Activated effector memory CD4-positive, alpha-beta T cell treated with Interleukin-2 at 50 U/mL for 16 hours (primary cell): Measurements from ENCODE around the gene SEPTIN8.

ENCODE experiments used
- DNase-seq: peaks from one replicate; pipeline ENCODE4 v3.0.0-alpha.2; 2020

SEPTIN8 gene

DNA sequence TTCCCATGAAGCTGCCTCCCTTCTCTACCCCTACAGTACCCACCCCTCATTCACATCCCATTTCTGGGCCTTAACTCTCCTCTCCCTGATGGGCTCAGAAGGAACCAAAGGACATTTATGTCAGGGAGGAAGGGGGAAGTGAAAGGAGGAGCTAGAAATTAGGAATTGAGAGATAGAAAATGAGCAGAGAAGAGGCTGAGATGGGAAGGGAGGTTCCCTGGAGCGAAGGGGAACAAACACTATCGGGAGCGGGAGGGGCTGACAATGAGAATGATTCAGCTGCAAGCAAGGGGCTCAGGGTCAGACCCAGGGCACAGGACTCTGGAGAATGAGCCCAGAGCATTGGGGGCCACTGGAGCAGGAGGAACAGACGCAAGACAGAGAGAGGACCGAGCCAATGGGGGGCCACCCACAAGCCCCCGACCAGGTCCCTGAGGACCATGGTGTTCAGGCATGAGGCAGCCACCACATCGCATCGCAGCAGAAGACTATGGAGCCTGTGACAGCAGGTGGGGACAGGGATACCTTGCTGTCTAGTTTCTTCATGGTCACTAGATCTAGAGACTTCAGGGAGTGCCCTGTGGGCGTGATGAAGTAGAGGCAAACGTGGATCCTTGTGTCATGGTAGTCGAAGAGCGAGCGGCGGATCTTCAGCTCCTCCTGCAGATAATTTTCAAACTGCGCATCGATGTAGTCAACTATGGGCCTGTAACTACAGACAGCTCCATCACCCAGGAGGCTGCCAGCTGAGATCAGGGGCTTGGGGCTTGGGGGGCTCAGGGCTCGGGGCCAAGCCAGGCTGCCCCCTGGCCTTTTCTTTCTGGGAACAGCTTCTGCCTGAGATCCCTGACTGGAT is 13.6 kb downstream of the SEPTIN8 start:
- DNase-seq = no peak

DNA sequence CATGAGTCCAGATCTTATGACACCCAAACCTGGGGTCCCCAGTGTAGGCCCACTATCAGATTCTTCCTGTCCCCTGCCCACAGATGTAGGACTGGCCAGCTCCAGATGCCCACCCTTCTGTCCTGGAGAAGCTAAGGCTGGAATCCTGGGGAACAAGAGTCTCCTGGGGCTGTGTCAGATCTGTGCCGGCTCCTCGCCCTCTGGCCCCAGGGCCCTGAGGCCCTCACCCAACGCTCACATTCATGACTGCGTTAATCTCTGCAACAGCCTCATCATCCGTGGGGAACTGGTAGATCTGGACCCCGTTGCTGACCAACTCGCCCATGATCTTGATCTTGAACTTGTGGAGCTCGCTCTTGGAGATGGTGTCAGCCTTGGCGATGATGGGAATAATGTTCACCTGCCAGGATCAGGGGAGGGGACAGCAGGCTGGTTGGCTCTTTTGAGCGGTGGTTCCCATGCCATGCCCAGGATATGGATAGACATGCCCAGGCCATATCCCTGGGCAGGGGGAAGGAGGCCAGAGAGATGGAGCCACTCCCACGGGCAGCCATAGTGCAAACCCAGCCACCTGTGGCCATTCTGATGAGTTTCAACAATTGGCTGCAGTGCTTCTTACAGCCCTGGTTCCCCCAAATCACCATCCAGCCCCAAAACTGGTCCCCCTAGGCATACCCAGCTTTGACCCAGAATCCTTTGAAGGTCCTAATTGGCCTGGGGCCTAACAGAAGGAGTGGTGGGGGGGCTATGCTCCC is 14.6 kb downstream of the SEPTIN8 start:
- DNase-seq = no peak

- DNase-seq = no peak
Measured at GRCh38 chr5:132761321-132762240, 15.5 kb downstream of the SEPTIN8 start.

- no peak for DNase-seq
Measured at GRCh38 chr5:132760601-132761317, 16.3 kb downstream of the SEPTIN8 start.

GRCh38 chr5:132760049-132760420 is 17.0 kb downstream of the SEPTIN8 start:
- no peak for DNase-seq

GRCh38 chr5:132759114-132760048 is 17.7 kb downstream of the SEPTIN8 start:
- no peak for DNase-seq

DNA sequence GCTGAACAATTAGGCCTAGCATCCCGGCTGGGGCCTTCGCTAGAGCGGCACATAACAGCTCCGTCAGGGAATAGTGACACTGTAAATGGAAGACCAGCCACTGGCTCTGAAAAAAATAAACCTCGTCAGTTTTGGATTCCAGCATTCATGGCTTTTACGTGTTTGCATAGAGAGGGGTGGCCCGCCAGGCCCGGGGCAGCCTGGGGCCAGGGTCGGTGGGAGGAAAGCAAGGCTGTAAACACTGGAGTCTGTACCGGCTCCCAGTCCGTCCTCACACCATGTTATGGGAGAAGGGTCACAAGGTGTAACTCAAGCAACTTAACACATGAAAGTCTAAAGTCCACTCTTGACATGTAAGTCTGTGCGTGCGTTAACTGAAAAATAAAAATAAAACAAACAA is 18.6 kb downstream of the SEPTIN8 start:
- no peak for DNase-seq

DNA sequence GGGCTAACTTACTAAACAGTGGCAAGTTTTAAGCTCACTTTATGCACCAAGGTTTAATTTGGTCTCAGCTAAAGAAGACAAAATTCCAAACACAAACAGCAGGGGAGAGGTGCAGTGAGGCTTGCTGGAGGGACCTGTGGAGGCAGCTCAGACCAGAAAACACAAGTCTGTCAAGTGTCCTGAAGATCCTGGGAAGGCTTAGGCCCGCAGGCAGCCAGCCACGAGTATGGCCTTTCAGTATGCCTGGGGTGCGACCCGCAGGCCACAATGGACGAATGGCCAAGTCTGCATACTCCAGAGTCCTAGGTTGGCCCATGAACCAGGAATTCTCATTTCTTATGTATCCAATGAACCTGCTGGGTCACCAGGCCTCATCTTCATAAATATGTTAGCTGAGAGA is 20.5 kb downstream of the SEPTIN8 start:
- DNase-seq = no peak

- DNase-seq = no peak
Measured at GRCh38 chr5:132754947-132755346, 22.1 kb downstream of the SEPTIN8 start.

DNA sequence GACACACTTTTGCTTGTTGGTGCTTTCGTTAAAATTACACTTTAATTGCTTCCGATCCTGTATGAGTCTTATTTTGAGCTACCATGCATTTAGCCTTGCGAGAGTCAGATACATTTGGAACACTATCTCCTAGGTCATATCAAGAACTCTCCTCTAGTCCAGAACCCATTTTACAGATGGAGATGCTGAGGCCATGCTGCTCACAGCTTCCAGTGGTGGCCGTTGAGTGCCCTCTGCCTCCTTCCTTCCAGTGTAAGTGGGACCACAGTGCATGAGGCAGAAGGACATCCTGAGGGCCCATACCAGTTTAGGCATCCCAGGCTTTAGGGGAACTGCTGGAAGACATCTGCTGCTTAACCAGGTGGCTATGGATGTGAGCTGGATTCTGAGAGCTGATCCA is 22.9 kb downstream of the SEPTIN8 start:
- no peak for DNase-seq

DNA sequence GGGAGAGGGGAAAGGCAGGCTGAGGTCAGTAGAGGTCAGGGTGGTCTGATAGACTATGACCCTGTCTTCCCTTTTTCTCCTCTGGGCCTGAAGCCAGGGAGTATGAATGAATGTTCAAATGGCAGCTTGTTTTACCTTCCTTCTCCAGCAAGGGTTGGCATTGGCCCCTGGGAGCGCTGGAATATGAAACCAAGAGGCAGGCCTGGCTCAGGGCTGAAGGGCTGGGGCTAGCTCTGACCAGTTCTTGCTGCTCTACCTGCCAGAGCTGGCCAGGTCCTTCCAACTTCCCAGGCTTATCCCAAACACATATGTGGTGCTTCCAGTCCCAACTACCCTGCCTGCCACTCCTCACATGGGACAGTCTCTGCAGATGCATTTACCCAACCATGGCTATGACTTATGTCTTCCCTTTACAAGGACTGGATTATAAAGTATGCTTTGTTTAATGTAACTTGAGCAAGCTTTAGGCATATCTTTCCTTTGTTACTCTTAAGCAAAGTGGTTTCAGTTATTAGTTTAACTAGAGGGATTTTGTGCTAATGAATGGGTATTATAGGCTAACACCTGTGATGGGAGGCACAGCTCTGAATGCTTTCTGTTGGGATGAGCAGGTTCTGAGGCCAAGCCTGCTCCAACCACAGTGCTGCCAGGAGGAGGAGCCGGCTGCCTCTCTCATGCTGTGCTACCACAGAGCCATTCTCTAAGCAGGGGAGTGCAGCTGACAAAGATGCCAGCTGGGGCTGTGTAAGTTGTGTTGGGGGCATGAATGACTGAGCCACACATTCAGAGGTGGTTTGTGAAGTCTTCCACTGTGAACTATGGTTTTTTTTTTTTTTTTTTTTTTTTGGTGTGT is 23.7 kb downstream of the SEPTIN8 start:
- DNase-seq = no peak

DNA sequence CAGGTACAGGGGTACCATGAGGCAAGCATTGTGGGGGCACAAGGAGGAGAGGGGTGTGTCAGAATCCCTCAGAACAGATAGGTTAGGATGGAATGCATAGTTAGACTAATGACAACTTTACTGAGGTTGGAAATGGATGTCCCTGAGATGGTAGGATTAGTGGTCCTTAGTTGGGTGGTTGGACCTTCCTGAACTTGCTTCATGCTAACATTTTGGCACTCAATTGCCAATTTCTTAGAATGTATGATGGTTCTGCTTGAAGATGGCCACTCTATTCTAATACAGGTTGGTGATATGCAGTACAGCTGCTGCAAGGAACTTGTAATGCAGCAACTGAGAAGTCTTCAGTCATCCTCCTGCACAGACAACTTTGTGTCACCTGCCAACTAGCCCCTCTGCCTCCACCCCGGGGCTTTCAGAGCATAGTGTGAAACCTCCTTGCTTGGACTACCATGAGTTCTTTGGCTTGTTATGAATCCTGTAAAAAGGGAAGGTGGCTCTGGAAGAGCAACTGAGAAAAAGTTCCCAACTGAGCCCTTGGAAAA is 24.4 kb downstream of the SEPTIN8 start:
- no peak for DNase-seq

DNA sequence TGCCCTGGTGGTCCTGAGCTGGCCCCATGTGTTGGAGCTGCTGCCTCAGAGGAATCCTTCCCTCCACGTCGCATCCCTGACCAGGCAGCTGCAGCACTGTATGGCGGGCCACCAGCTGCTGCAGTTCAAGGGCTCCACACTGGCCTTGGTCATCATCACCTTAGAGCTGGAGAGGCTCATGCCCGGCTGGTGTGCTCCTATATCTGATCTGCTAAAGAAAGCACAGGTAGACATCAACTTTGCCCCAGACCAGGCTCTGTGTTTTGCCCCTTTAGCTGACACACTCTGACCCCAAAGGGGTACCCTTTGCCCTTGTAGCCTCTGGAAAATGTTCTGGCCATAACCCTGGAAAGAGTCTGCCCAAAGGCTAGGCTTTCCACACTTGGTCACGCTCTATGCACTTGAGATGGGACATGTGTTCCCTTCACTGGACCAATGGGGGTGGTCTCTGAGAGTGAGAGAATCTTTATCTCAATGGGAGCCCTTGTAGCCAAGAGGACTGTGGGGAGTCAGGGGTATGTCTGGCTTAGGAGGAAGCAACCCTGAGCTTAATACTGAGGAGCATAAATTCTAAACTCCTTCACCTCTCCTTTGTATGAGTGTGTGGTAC is 25.0 kb downstream of the SEPTIN8 start:
- DNase-seq = no peak

DNA sequence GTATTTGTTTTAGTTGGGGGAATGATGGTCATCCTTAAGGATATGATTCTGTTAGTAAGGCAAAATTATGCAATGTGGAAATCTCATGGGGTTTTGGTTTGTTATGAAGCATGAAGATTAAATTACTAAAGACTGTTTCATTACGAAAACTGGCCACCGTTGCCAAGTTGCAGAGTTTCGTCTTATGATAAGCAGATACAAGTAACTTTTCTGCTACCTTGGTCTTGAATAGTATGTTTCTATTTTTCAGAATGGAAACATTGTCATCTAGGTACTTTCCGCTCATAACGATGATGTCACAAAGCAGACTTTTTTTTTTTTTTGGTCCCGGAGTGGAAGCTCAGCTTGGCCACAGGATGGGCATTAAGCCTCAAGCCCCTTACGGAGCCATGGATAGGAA is 25.6 kb downstream of the SEPTIN8 start:
- no peak for DNase-seq

DNA sequence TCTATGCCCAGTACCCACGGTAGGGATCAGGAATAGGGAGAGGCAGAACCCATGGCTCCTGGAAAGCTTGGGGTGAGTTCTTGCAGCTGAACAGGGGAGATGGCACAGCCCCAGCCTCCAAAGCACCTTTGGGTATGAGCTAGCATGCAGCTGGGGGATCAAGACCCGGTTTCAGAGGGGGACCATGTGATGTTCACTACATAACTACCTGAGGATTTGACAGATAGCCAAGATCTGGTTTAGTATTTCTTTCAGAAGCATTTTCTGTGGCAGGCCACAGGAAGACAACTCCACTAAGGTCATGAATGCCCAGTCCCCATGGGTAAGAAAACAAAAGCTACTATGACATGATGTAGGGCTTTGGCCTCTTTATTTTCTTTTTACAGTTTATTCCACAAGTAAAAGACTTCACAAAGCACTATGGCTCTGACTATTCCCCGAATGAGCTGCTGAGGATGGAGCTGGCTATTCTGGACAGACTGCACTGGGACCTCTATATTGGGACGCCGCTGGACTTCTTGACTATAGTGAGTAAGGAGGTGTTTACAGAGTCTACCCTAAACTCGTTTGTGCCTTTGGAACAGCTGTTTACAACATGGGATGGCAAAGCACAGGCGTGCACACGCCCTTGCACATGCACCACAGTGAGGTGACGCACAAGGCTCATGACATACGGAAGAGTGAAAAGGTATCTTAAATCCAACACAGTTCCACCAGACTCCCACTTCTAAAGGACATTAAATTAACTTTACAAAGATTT is 26.4 kb downstream of the SEPTIN8 start:
- DNase-seq = no peak

- no peak for DNase-seq
Measured at GRCh38 chr5:132749506-132749905, 27.5 kb downstream of the SEPTIN8 start.

DNA sequence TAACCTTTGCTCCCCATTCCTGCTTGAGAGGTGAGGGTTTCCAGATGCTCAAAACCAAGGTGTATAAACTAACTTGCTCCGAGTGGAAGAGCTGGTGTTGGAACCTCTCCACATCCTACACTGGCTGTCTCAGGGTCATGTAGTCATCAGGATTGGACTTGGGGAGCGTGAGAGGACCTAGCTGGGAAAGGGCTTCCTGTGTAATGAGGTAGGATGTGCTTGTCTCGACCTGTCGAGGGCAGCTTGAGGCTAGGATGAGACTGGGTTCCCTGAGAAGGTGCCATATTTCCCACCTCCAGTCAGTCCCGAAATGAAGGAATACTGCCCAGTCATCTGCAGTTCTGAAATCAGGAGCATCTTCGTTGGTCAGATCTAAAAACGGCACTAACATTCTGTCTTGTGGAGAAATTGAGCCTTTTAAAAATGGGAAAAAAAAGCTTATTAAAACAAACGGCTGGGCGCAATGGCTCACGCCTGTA is 28.5 kb downstream of the SEPTIN8 start:
- DNase-seq = no peak

- peak; percentile 61 for DNase-seq
Measured at GRCh38 chr5:132747616-132748440, 29.2 kb downstream of the SEPTIN8 start.
